Activated naive CD4-positive, alpha-beta T cell treated with anti-CD3 and anti-CD28 coated beads, Interleukin-2, amount 50 U/mL, for 24 hours (primary cell): ENCODE measurements around the gene ALOX5.
"Not testable (repeated sequence)": the region's sequence is repeated elsewhere in the genome, so short reads cannot be mapped to it uniquely, and the experiment has no call there.

Experiments used
- H3K27ac Mint-ChIP-seq: one replicate; pipeline ENCODE4 v1.8.0; 2021; ENCODE audit warnings: mild to moderate bottlenecking, mixed read lengths
- H3K27me3 Mint-ChIP-seq: one replicate; pipeline ENCODE4 v1.8.0; 2021; ENCODE audit warnings: mixed read lengths
- H3K36me3 Mint-ChIP-seq: one replicate; pipeline ENCODE4 v1.8.0; 2021; ENCODE audit warnings: mixed read lengths
- H3K4me1 Mint-ChIP-seq: one replicate; pipeline ENCODE4 v1.8.0; 2021; ENCODE audit warnings: mixed read lengths
- H3K4me3 Mint-ChIP-seq: one replicate; pipeline ENCODE4 v1.8.0; 2021; ENCODE audit warnings: mild to moderate bottlenecking, mixed read lengths
- H3K9me3 Mint-ChIP-seq: one replicate; pipeline ENCODE4 v1.8.0; 2021; ENCODE audit warnings: mixed read lengths

Gene ALOX5

DNA sequence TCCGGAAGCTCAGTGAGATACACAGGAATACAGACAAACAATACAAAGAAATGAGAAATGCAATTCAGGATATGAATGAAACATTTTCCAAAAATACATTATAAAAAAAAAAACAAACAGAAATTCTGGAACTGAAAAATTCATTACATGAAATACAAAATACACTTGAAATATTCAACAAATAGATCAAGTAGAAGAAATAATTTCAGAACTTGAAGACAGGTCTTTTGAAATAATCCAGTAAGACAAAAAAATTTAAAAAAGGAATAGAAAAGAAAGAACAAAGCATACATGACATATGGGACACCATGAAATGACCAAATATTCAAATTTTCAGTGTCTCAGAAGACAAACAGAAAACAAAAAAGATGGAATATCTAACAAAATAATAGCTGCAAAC is 102.5 kb downstream of the ALOX5 start:
- Mint-ChIP-seq H3K4me1 (peaks cover 21% of the 10 kb centered on the region), H3K4me3 (no peak overlapping the region), H3K27me3 (no peaks in the 10 kb centered on the region), H3K36me3 (peaks cover 42% of the 10 kb centered on the region), H3K27ac (no peak overlapping the region), H3K9me3 (peaks cover 14% of the 10 kb centered on the region)

- H3K36me3 Mint-ChIP-seq = peaks cover 60% of the 10 kb centered on the region
Observed at GRCh38 chr10:45480294-45480693, 106.3 kb downstream of the ALOX5 start.

GRCh38 chr10:45481100-45481499 is 107.1 kb downstream of the ALOX5 start:
- H3K9me3 Mint-ChIP-seq = peaks cover 14% of the 10 kb centered on the region
- not testable (repeated sequence) for H3K27me3 Mint-ChIP-seq, H3K27ac Mint-ChIP-seq, H3K4me3 Mint-ChIP-seq
- peaks cover 16% of the 10 kb centered on the region for H3K4me1 Mint-ChIP-seq
- H3K36me3 Mint-ChIP-seq = peaks cover 58% of the 10 kb centered on the region

More at GRCh38 chr10:45480294-45480693, 106.3 kb downstream of the ALOX5 start:
- H3K4me1 Mint-ChIP-seq = peaks cover 16% of the 10 kb centered on the region
- no peaks in the 10 kb centered on the region for H3K27me3 Mint-ChIP-seq
- H3K4me3 Mint-ChIP-seq = no peak overlapping the region
- peaks cover 14% of the 10 kb centered on the region for H3K9me3 Mint-ChIP-seq
- H3K27ac Mint-ChIP-seq = no peak overlapping the region

- Mint-ChIP-seq H3K9me3 (peaks cover 12% of the 10 kb centered on the region), H3K36me3 (peaks cover 49% of the 10 kb centered on the region), H3K27ac (no peak overlapping the region), H3K4me3 (no peak overlapping the region), H3K4me1 (peaks cover 16% of the 10 kb centered on the region), H3K27me3 (no peaks in the 10 kb centered on the region)
Observed at GRCh38 chr10:45483002-45483401, 109.0 kb downstream of the ALOX5 start.

DNA sequence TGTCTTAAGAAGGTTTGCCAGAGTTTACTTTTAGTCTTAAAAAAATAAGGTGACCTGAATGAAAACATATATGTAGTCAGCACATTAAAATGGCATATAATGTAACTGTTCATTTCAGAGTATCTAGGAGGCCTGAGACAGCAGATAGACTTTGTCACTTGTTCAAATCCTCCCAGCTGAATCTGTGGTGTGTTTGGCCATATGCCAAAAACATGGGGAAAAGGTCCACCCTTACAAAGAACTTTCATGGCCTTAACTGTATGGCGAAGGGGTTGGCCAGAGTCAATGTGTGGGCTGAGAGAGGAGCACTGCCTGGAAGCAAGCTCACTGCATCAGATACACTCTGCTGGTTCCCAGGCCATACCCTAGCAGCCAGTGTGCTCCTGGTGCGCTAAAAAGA is 113.7 kb downstream of the ALOX5 start:
- H3K36me3 Mint-ChIP-seq = peaks cover 28% of the 10 kb centered on the region
- no peak overlapping the region for H3K27ac Mint-ChIP-seq
- no peaks in the 10 kb centered on the region for H3K4me1 Mint-ChIP-seq
- no peaks in the 10 kb centered on the region for H3K9me3 Mint-ChIP-seq
- H3K4me3 Mint-ChIP-seq = no peak overlapping the region
- H3K27me3 Mint-ChIP-seq = no peaks in the 10 kb centered on the region

DNA sequence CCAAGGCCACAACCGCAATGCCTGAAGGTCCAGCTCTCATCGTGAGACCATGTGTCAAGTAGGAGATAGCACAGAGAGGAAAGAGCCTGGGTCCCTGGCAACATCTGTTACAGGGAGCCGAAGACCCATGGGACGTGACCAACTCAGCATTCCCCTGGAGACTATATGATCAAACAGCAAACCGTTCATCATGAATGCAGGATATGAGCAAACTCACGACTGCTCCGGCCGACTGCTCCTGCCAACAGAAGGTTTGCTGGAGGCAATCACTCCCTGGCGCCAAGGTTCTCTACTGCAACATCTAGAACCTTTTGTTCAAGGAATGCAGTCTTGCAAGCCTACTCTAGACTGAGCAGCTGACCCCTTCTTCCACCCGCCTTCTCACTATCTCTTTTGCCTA is 114.3 kb downstream of the ALOX5 start:
- peaks cover 4% of the 10 kb centered on the region for H3K4me1 Mint-ChIP-seq
- peaks cover 27% of the 10 kb centered on the region for H3K36me3 Mint-ChIP-seq
- H3K27ac Mint-ChIP-seq = no peak overlapping the region
- H3K27me3 Mint-ChIP-seq = no peaks in the 10 kb centered on the region
- H3K9me3 Mint-ChIP-seq = no peaks in the 10 kb centered on the region
- H3K4me3 Mint-ChIP-seq = no peak overlapping the region

GRCh38 chr10:45490277-45490676 is 116.3 kb downstream of the ALOX5 start:
- peaks cover 2% of the 10 kb centered on the region for H3K9me3 Mint-ChIP-seq
- no peaks in the 10 kb centered on the region for H3K27me3 Mint-ChIP-seq
- H3K4me3 Mint-ChIP-seq = no peak overlapping the region
- no peak overlapping the region for H3K27ac Mint-ChIP-seq
- H3K36me3 Mint-ChIP-seq = peaks cover 25% of the 10 kb centered on the region
- peaks cover 4% of the 10 kb centered on the region for H3K4me1 Mint-ChIP-seq

- Mint-ChIP-seq H3K9me3 (peaks cover 7% of the 10 kb centered on the region), H3K4me3 (no peak overlapping the region), H3K36me3 (peaks cover 28% of the 10 kb centered on the region), H3K4me1 (peaks cover 7% of the 10 kb centered on the region), H3K27ac (no peak overlapping the region), H3K27me3 (no peaks in the 10 kb centered on the region)
Observed at GRCh38 chr10:45491061-45491460, 117.0 kb downstream of the ALOX5 start.
